ENCODE results near the gene BMPR1B. TPM values are rescaled to one million over a fixed set of nuclear protein-coding genes. Genes with fewer than 3 reads are reported as not detected.

The BMPR1B gene
- total RNA-seq, 1 experiment from 2014 or later, result not detected

DNA sequence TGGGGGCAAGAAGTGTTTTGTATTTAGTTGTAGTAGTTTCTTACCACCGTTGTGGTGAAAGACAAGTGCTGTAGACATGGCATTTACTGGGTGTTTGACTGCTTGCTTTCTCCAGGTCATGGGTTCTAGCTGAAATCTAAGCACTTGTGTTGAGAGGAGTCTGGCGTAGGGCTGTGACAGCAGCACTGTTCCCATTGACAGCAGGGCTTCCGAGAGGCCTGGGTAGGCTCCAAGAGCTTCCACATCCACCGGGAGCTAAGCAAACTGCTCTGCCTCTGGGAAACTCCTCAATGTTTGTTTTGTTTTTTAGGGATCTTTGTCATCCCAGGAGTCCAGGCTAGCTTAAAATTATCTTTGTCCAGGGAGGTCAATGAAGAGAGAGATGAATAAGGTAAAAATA, 44.3 kb downstream of the BMPR1B start:
- H3K27me3 ChIP-seq (ENCODE audit: insufficient read depth, low read length), result no peaks in the 10 kb centered on the region
- BruUV-seq (replicated peaks), result no TSS peak
- intact Hi-C loops (cut with micrococcal nuclease), result no loop called here
- no peaks in the 10 kb centered on the region for H3K4me1 ChIP-seq (ENCODE audit: control insufficient read depth in 1 of 2, insufficient read depth in 2 of 2, low read length in 2 of 2)
- ChIA-PET CTCF (no interaction called here), RAD21 (ENCODE audit: low non-redundant PET in 1 of 2, low total read pairs in 2 of 2, uncharacterized antibody in 2 of 2, unreplicated experiment in 2 of 2) (no interaction called here), POLR2A (no interaction called here)
- no peaks in the 10 kb centered on the region for H3K9me3 ChIP-seq (ENCODE audit: control insufficient read depth in 1 of 2, insufficient read depth in 1 of 2, low read depth in 1 of 2, low read length in 2 of 2)
- no peak for ATAC-seq
- DNase-seq (ENCODE audit: low read depth, low spot score), result no peak
- H3K9ac ChIP-seq (ENCODE audit: low read length), result no peak overlapping the region
- H3K79me2 ChIP-seq (ENCODE audit: insufficient read depth, low read length), result no peaks in the 10 kb centered on the region
- no peak overlapping the region for H3K4me2 ChIP-seq (ENCODE audit: low read length)
- no peaks in the 10 kb centered on the region for H3K36me3 ChIP-seq (ENCODE audit: control insufficient read depth in 1 of 2, insufficient read depth in 2 of 2, low read length in 2 of 2)
- TF ChIP-seq EZH2phosphoT487 (IDR thresholded peaks at IDR 0.05; ENCODE audit: borderline replicate concordance), result no peak
- no peak for TF ChIP-seq EZH2 (IDR thresholded peaks at IDR 0.05)
- TF ChIP-seq ELF1 (IDR thresholded peaks at IDR 0.05; ENCODE audit: borderline replicate concordance, low read depth), result no peak
- TF ChIP-seq, protein P1, sequence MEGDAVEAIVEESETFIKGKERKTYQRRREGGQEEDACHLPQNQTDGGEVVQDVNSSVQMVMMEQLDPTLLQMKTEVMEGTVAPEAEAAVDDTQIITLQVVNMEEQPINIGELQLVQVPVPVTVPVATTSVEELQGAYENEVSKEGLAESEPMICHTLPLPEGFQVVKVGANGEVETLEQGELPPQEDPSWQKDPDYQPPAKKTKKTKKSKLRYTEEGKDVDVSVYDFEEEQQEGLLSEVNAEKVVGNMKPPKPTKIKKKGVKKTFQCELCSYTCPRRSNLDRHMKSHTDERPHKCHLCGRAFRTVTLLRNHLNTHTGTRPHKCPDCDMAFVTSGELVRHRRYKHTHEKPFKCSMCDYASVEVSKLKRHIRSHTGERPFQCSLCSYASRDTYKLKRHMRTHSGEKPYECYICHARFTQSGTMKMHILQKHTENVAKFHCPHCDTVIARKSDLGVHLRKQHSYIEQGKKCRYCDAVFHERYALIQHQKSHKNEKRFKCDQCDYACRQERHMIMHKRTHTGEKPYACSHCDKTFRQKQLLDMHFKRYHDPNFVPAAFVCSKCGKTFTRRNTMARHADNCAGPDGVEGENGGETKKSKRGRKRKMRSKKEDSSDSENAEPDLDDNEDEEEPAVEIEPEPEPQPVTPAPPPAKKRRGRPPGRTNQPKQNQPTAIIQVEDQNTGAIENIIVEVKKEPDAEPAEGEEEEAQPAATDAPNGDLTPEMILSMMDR (IDR thresholded peaks at IDR 0.05 in 2 of 3, conservative IDR thresholded peaks at IDR 0.05 in 1 of 3; ENCODE audit: borderline replicate concordance in 1 of 3, insufficient read depth in 1 of 3, low read depth in 2 of 3, low read length in 2 of 3), result no peak
- TF ChIP-seq CBX3 (IDR thresholded peaks at IDR 0.05; ENCODE audit: low read depth), result no peak
- no peak for TF ChIP-seq EGR1 (IDR thresholded peaks at IDR 0.05; ENCODE audit: low read depth)
- TF ChIP-seq ZNF274 (IDR thresholded peaks at IDR 0.05; ENCODE audit: low read depth, low read length), result no peak
- TF ChIP-seq SP1 (IDR thresholded peaks at IDR 0.05; ENCODE audit: low read depth), result no peak
- TF ChIP-seq JUND (IDR thresholded peaks at IDR 0.05), result no peak
- TF ChIP-seq POLR2A (IDR thresholded peaks at IDR 0.05; ENCODE audit: borderline replicate concordance, extremely low read depth, insufficient read depth, insufficient read length), result no peak
- TF ChIP-seq POLR2AphosphoS5 (IDR thresholded peaks at IDR 0.05; ENCODE audit: low read depth, low read length), result no peak
- TF ChIP-seq, protein P2, sequence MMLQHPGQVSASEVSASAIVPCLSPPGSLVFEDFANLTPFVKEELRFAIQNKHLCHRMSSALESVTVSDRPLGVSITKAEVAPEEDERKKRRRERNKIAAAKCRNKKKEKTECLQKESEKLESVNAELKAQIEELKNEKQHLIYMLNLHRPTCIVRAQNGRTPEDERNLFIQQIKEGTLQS (IDR thresholded peaks at IDR 0.05), result no peak
- TF ChIP-seq CEBPB (IDR thresholded peaks at IDR 0.05; ENCODE audit: low read depth), result no peak
- no peak for TF ChIP-seq ZFX (IDR thresholded peaks at IDR 0.05)
- TF ChIP-seq, protein P3, sequence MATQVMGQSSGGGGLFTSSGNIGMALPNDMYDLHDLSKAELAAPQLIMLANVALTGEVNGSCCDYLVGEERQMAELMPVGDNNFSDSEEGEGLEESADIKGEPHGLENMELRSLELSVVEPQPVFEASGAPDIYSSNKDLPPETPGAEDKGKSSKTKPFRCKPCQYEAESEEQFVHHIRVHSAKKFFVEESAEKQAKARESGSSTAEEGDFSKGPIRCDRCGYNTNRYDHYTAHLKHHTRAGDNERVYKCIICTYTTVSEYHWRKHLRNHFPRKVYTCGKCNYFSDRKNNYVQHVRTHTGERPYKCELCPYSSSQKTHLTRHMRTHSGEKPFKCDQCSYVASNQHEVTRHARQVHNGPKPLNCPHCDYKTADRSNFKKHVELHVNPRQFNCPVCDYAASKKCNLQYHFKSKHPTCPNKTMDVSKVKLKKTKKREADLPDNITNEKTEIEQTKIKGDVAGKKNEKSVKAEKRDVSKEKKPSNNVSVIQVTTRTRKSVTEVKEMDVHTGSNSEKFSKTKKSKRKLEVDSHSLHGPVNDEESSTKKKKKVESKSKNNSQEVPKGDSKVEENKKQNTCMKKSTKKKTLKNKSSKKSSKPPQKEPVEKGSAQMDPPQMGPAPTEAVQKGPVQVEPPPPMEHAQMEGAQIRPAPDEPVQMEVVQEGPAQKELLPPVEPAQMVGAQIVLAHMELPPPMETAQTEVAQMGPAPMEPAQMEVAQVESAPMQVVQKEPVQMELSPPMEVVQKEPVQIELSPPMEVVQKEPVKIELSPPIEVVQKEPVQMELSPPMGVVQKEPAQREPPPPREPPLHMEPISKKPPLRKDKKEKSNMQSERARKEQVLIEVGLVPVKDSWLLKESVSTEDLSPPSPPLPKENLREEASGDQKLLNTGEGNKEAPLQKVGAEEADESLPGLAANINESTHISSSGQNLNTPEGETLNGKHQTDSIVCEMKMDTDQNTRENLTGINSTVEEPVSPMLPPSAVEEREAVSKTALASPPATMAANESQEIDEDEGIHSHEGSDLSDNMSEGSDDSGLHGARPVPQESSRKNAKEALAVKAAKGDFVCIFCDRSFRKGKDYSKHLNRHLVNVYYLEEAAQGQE (IDR thresholded peaks at IDR 0.05; ENCODE audit: low read depth), result no peak
- TF ChIP-seq SIN3A (IDR thresholded peaks at IDR 0.05; ENCODE audit: low read depth), result no peak
- H2AFZ ChIP-seq (ENCODE audit: low read depth, low read length, poor library complexity, severe bottlenecking), result no peak overlapping the region
- no peak overlapping the region for H3K27ac ChIP-seq (ENCODE audit: low read depth, low read length)
- H4K20me1 ChIP-seq (ENCODE audit: insufficient read depth), result no peaks in the 10 kb centered on the region
- H3K4me3 ChIP-seq (replicated peaks in 1 of 2; ENCODE audit: low read depth in 1 of 2, low read length in 2 of 2), result no peak overlapping the region
- H3K9me2 ChIP-seq (ENCODE audit: insufficient read depth), result no peaks in the 10 kb centered on the region

Data from HCT116 (cell line).